Trophoblast cell (in vitro differentiated cells and primary cell): ENCODE measurements around the gene SPR.

ENCODE experiments used
- DNase-seq, 2 donors: peaks; one replicate each; pipeline ENCODE4 v3.0.0-alpha.2; 2016
- H2AFZ ChIP-seq: 2 replicates; pipeline ENCODE4 v1.6.1; 2013; ENCODE audit warnings: low read length, moderate library complexity, mild to moderate bottlenecking; ENCODE audit not compliant: insufficient read depth, poor library complexity
- H2AK5ac ChIP-seq: 2 replicates; pipeline ENCODE4 v1.6.1; 2013; ENCODE audit warnings: mild to moderate bottlenecking, low read length
- H2BK120ac ChIP-seq: 2 replicates; pipeline ENCODE4 v1.6.1; 2013; ENCODE audit warnings: low read length, mild to moderate bottlenecking, moderate library complexity; ENCODE audit not compliant: insufficient read depth, poor library complexity
- H2BK12ac ChIP-seq: 2 replicates; pipeline ENCODE4 v1.6.1; 2013; ENCODE audit warnings: mild to moderate bottlenecking, low read length, moderate library complexity
- H2BK5ac ChIP-seq: 2 replicates; pipeline ENCODE4 v1.6.1; 2013; ENCODE audit warnings: low read length, low read depth, moderate library complexity, mild to moderate bottlenecking; ENCODE audit not compliant: poor library complexity
- H3K14ac ChIP-seq: 2 replicates; pipeline ENCODE4 v1.6.1; 2013; ENCODE audit warnings: mild to moderate bottlenecking, low read length
- H3K18ac ChIP-seq: 2 replicates; pipeline ENCODE4 v1.6.1; 2013; ENCODE audit warnings: mild to moderate bottlenecking, low read length
- H3K23ac ChIP-seq: 2 replicates; pipeline ENCODE4 v1.6.1; 2013; ENCODE audit warnings: low read length
- H3K27ac ChIP-seq: 2 replicates; pipeline ENCODE4 v1.5.1; 2013; ENCODE audit warnings: low read depth, mild to moderate bottlenecking, inconsistent platforms, low read length, moderate library complexity
- H3K27me3 ChIP-seq: 2 replicates; pipeline ENCODE4 v1.6.1; 2013; ENCODE audit warnings: inconsistent platforms, mild to moderate bottlenecking, low read length, moderate library complexity; ENCODE audit not compliant: insufficient read depth
- H3K36me3 ChIP-seq, 2 experiments: 1 replicate in 1 of 2; 2 replicates in 1 of 2; pipeline ENCODE4 v1.6.1; 2013; ENCODE audit warnings: low read length in 2 of 2, mild to moderate bottlenecking in 2 of 2, moderate library complexity in 1 of 2; ENCODE audit not compliant: insufficient read depth in 2 of 2, control insufficient read depth in 1 of 2
- H3K4ac ChIP-seq: 2 replicates; pipeline ENCODE4 v1.6.1; 2013; ENCODE audit warnings: low read depth, mild to moderate bottlenecking, low read length, moderate library complexity
- H3K4me1 ChIP-seq, 2 experiments: 1 replicate in 1 of 2; 2 replicates in 1 of 2; pipeline ENCODE4 v1.6.1; 2013; ENCODE audit warnings: low read length in 2 of 2, mild to moderate bottlenecking in 2 of 2, moderate library complexity in 1 of 2; ENCODE audit not compliant: insufficient read depth in 2 of 2, control insufficient read depth in 1 of 2
- H3K4me2 ChIP-seq: 2 replicates; pipeline ENCODE4 v1.6.1; 2013; ENCODE audit warnings: inconsistent platforms, mild to moderate bottlenecking, low read length, moderate library complexity
- H3K4me3 ChIP-seq: 2 replicates; pipeline ENCODE4 v1.5.1; 2013; ENCODE audit warnings: mild to moderate bottlenecking, low read depth, low read length, inconsistent platforms
- H3K79me1 ChIP-seq: one replicate; pipeline ENCODE4 v1.6.1; 2013; ENCODE audit warnings: low read length
- H3K79me2 ChIP-seq: 2 replicates; pipeline ENCODE4 v1.6.1; 2013; ENCODE audit warnings: low read length, mild to moderate bottlenecking; ENCODE audit not compliant: control insufficient read depth, insufficient read depth, poor library complexity
- H3K9ac ChIP-seq: 2 replicates; pipeline ENCODE4 v1.6.1; 2013; ENCODE audit warnings: mild to moderate bottlenecking, low read length
- H3K9me3 ChIP-seq: 2 replicates; pipeline ENCODE4 v1.6.1; 2013; ENCODE audit warnings: low read depth, mild to moderate bottlenecking, control low read depth, inconsistent platforms, low read length; ENCODE audit not compliant: insufficient read depth
- H4K12ac ChIP-seq: 2 replicates; pipeline ENCODE4 v1.6.1; 2013; ENCODE audit warnings: low read depth, mild to moderate bottlenecking, low read length, moderate library complexity
- H4K8ac ChIP-seq: 2 replicates; pipeline ENCODE4 v1.6.1; 2013; ENCODE audit warnings: low read depth, mild to moderate bottlenecking, low read length, moderate library complexity
- H4K91ac ChIP-seq: one replicate; pipeline ENCODE4 v1.6.1; 2013; ENCODE audit warnings: low read depth, mild to moderate bottlenecking, low read length, moderate library complexity
- WGBS: extraction: QIAGEN DNeasy Blood & Tissue Kit; methylation state at CpG from one replicate; pipeline ENCODE4 v1.1.7; 2013; ENCODE audit warnings: missing lambda C conversion rate; ENCODE audit not compliant: insufficient read length, insufficient coverage; ENCODE audit errors: extremely low coverage; 5-methylcytosine and 5-hydroxymethylcytosine counted together

Gene SPR

GRCh38 chr2:72920318-72921087 lies 33.3 kb downstream of the SPR start:
- peak overlapping the region; percentile 28 for H3K4me3 ChIP-seq
- no peak overlapping the region for H2BK5ac ChIP-seq
- H3K9me3 ChIP-seq = peaks cover 8% of the 10 kb centered on the region
- H4K91ac ChIP-seq = no peak overlapping the region
- H2AFZ ChIP-seq = peak overlapping the region; percentile 18
- WGBS = no CpG with 5 or more reads among the region's 77 CpGs
- H4K8ac ChIP-seq = no peak overlapping the region
- H2BK12ac ChIP-seq = no peak overlapping the region
- peaks cover 31 to 32% of the 10 kb centered on the region in 2 experiments for H3K4me1 ChIP-seq
- no peak overlapping the region for H4K12ac ChIP-seq
- no peak overlapping the region for H3K9ac ChIP-seq
- no peak overlapping the region for H3K4ac ChIP-seq
- peak in 1 of 2 donors; percentile 41 for DNase-seq
- no peak overlapping the region for H3K23ac ChIP-seq
- peak overlapping the region; percentile 58 for H3K4me2 ChIP-seq
- H2AK5ac ChIP-seq = no peak overlapping the region
- H3K14ac ChIP-seq = no peak overlapping the region
- H3K36me3 ChIP-seq = no peaks in the 10 kb centered on the region
- no peaks in the 10 kb centered on the region for H3K79me1 ChIP-seq
- no peak overlapping the region for H3K27ac ChIP-seq
- H3K79me2 ChIP-seq = no peaks in the 10 kb centered on the region
- peaks cover 95% of the 10 kb centered on the region for H3K27me3 ChIP-seq
- H3K18ac ChIP-seq = no peak overlapping the region
- H2BK120ac ChIP-seq = no peak overlapping the region

- H2BK120ac ChIP-seq = no peak overlapping the region
- no peak overlapping the region for H2AFZ ChIP-seq
- no peak overlapping the region for H3K14ac ChIP-seq
- H4K91ac ChIP-seq = no peak overlapping the region
- H4K8ac ChIP-seq = no peak overlapping the region
- no peak overlapping the region for H3K9ac ChIP-seq
- peaks cover 28 to 29% of the 10 kb centered on the region in 2 experiments for H3K4me1 ChIP-seq
- no peak overlapping the region for H2BK12ac ChIP-seq
- H2AK5ac ChIP-seq = no peak overlapping the region
- H3K79me2 ChIP-seq = no peaks in the 10 kb centered on the region
- H2BK5ac ChIP-seq = no peak overlapping the region
- WGBS = no CpG with 5 or more reads among the region's 15 CpGs
- no peak overlapping the region for H3K18ac ChIP-seq
- no peak overlapping the region for H4K12ac ChIP-seq
- H3K4me3 ChIP-seq = no peak overlapping the region
- H3K27me3 ChIP-seq = peaks cover 91% of the 10 kb centered on the region
- H3K79me1 ChIP-seq = no peaks in the 10 kb centered on the region
- DNase-seq = no peak
- no peak overlapping the region for H3K23ac ChIP-seq
- H3K9me3 ChIP-seq = peaks cover 8% of the 10 kb centered on the region
- peak overlapping the region; percentile 58 for H3K4me2 ChIP-seq
- H3K27ac ChIP-seq = no peak overlapping the region
- no peaks in the 10 kb centered on the region for H3K36me3 ChIP-seq
- no peak overlapping the region for H3K4ac ChIP-seq
Measured at GRCh38 chr2:72921088-72921851, 34.1 kb downstream of the SPR start.

- Histone ChIP-seq H3K18ac (no peak overlapping the region), H2AFZ (no peak overlapping the region), H3K4me3 (no peak overlapping the region), H2AK5ac (no peak overlapping the region), H4K12ac (no peak overlapping the region), H2BK5ac (no peak overlapping the region), H3K9ac (no peak overlapping the region), H3K27me3 (peaks cover 91% of the 10 kb centered on the region), H3K4me1 (peaks cover 23% of the 10 kb centered on the region in 2 experiments), H3K14ac (no peak overlapping the region), H4K8ac (no peak overlapping the region), H3K79me1 (no peaks in the 10 kb centered on the region), H3K36me3 (no peaks in the 10 kb centered on the region), H3K79me2 (no peaks in the 10 kb centered on the region), H4K91ac (no peak overlapping the region), H3K9me3 (peaks cover 6% of the 10 kb centered on the region), H2BK12ac (no peak overlapping the region), H3K23ac (no peak overlapping the region), H3K27ac (no peak overlapping the region), H3K4ac (no peak overlapping the region), H2BK120ac (no peak overlapping the region), H3K4me2 (no peak overlapping the region)
- no peak for DNase-seq
- whole genome bisulfite sequencing = no CpG with 5 or more reads among the region's 1 CpG
Measured at GRCh38 chr2:72921853-72922252, 34.6 kb downstream of the SPR start.

- WGBS = no CpG with 5 or more reads among the region's 36 CpGs
- Histone ChIP-seq H3K18ac (no peak overlapping the region), H4K91ac (no peak overlapping the region), H3K4me1 (peaks cover 14 to 16% of the 10 kb centered on the region in 2 experiments), H4K12ac (no peak overlapping the region), H3K9ac (no peak overlapping the region), H3K79me2 (no peaks in the 10 kb centered on the region), H3K27ac (no peak overlapping the region), H3K14ac (no peak overlapping the region), H3K27me3 (peaks cover 90% of the 10 kb centered on the region), H2AFZ (no peak overlapping the region), H3K4me3 (no peak overlapping the region), H4K8ac (no peak overlapping the region), H2BK120ac (no peak overlapping the region), H3K4ac (no peak overlapping the region), H2AK5ac (no peak overlapping the region), H3K4me2 (peak overlapping the region; percentile 15), H2BK12ac (no peak overlapping the region), H3K23ac (no peak overlapping the region), H3K9me3 (peaks cover 3% of the 10 kb centered on the region), H3K79me1 (no peaks in the 10 kb centered on the region), H2BK5ac (no peak overlapping the region), H3K36me3 (no peaks in the 10 kb centered on the region)
- DNase-seq = no peak
Measured at GRCh38 chr2:72923833-72924352, 36.7 kb downstream of the SPR start.
